ENCODE results near the gene ATP10D.
"Not testable (repeated sequence)": the region's sequence is repeated elsewhere in the genome, so short reads cannot be mapped to it uniquely, and the experiment has no call there.

ATP10D gene

DNA sequence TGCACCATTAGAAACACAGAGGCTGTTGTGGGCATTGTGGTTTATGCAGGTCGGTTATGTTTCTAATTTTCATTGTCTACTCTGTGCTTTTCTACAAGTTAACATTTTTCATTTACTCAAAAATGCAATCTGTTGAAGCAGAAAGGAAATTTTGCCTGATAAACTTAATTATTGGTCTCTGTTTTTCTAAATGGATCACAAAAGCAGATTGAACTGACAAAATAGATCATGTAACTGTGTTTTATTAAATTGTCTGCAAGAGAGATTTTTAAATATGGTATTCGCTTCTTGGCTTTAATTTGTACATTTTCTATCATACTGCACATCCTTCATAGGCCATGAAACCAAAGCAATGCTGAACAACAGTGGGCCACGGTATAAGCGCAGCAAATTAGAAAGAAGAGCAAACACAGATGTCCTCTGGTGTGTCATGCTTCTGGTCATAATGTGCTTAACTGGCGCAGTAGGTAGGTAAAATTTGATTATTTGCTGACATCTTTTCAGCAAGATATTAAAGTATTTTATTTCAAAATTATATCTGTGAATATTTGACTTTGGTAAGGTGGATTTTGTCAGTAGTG, 50.6 kb downstream of the ATP10D start:
- H3K9ac ChIP-seq (ENCODE audit: low read depth, low read length): no peak overlapping the region
- H3K4me1 ChIP-seq (ENCODE audit: insufficient read depth, low read length): peaks cover 19% of the 10 kb centered on the region; the same call in 1 of the 2 replicates
- H3K36me3 ChIP-seq (ENCODE audit: insufficient read depth, low read length): no peaks in the 10 kb centered on the region
- H3K9me3 ChIP-seq (ENCODE audit: control insufficient read depth, insufficient read depth, low read length): no peaks in the 10 kb centered on the region

DNA sequence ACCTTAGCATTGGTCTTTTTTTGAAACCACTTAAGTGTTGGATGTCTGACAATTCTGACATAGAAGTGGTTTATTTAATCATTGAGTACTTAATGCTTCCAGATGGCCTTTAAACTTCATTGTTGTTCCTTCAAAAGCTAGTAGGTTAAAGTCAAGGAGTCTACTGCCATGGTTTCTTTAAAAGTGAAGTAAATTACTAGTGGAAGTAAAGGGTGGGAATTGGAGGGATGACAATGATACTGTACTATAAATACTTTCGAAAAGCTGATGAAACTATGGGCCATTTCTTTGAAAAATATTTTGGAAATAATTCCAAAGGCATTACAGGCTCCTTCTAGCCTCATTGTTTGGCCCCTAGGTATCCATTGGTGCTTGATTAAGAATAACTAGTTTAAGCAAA, 51.9 kb downstream of the ATP10D start:
- no peaks in the 10 kb centered on the region for H3K36me3 ChIP-seq (ENCODE audit: insufficient read depth, low read length)
- H3K4me1 ChIP-seq (ENCODE audit: insufficient read depth, low read length): peaks cover 8% of the 10 kb centered on the region; the same call in 1 of the 2 replicates
- H3K9me3 ChIP-seq (ENCODE audit: control insufficient read depth, insufficient read depth, low read length): no peaks in the 10 kb centered on the region
- no peak overlapping the region for H3K9ac ChIP-seq (ENCODE audit: low read depth, low read length)

DNA sequence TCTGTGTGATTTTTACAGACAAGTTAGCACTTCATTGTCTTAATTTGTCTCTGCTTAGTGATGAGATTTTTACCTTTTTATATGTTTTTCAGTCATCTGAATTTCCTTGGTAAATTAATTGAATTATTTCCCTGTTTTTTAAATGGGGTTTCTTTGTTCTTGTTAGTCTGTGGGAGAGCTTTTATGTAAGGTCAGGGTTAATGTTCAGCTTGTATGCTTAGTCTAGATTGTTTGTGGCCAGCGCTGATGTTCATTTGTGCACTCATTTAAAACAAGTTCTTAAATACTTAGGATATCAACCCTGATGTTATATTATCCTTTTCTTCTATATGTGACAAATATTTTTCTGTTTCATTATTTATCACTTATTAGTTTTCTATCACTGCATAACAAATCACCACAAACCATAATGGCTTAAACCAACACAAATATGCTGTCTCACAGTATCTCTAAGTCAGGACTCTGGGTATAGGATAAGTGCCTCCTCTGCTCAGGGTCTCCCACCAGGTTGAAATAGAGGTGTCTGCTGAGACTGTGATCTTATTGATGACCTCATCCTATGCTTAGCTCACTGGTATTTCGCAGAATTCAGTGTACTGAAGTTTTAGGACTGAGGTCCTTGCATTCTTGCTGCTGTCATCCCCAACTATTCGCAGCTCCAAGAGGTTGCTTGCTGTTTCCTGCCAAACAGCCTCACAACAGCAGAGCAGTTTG, 53.2 kb downstream of the ATP10D start:
- 0 out of 2 replicates have a peak, but pooled peaks cover 5% of the 10 kb centered on the region for H3K4me1 ChIP-seq (ENCODE audit: insufficient read depth, low read length)
- H3K9me3 ChIP-seq (ENCODE audit: control insufficient read depth, insufficient read depth, low read length): no peaks in the 10 kb centered on the region
- H3K36me3 ChIP-seq (ENCODE audit: insufficient read depth, low read length): no peaks in the 10 kb centered on the region
- no peak overlapping the region for H3K9ac ChIP-seq (ENCODE audit: low read depth, low read length)

DNA sequence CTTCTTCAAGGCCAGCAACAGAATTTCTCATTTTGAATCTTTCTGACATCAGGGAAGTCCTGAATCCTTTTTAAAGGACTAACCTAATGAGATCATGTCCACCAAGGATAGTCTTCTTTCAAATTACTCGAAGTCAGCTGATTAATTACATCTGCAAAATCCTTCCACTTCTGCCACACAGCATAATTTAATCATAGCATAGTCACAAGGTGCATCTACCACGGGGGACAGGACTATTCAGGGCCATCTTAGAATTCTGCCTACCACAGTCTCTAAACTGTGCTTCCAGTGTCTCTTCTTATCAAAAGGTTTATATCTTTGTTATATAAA, 53.7 kb downstream of the ATP10D start:
- Histone ChIP-seq H3K9ac (ENCODE audit: low read depth, low read length) (no peak overlapping the region), H3K4me1 (ENCODE audit: insufficient read depth, low read length) (0 out of 2 replicates have a peak, but pooled peaks cover 5% of the 10 kb centered on the region), H3K36me3 (ENCODE audit: insufficient read depth, low read length) (no peaks in the 10 kb centered on the region), H3K9me3 (ENCODE audit: control insufficient read depth, insufficient read depth, low read length) (no peaks in the 10 kb centered on the region)

DNA sequence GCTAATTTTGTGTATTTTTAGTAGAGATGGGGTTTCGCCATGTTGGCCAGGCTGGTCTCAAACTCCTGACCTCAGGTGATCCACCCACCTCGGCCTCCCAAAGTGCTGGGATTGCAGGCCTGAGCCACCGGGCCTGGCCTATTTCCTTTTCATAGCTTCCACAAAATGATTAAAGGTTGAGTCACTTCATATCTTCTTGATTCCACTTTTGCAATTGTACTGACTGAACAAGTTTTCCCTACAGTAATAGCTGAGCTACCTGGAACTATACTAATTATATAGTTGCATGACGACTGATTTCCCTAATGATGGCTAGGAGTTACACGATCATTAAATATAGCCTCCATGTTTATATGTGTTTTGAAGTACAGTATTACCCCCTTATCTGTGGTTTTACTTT, 57.6 kb downstream of the ATP10D start:
- not testable (repeated sequence) for H3K9ac ChIP-seq (ENCODE audit: low read depth, low read length); H3K9me3 ChIP-seq (ENCODE audit: control insufficient read depth, insufficient read depth, low read length); H3K36me3 ChIP-seq (ENCODE audit: insufficient read depth, low read length); H3K4me1 ChIP-seq (ENCODE audit: insufficient read depth, low read length)

DNA sequence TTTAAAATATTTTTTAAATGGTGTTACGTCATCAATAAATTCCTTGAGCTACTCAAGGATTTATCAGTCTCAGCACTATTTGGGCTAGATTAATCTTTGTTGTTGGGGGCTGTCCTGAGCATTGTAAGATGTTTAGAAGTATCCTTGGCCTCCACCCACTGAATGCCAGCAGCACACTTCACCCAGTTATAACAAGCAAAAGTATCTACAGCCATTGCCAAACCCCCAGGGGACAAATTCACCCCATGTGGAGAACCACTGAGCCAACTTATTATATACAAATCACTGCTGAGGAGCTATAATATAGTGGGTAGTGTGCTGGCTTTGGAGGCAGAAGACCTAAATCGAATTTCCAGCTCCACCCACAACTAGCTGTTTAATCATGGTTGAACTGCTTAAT, 58.3 kb downstream of the ATP10D start:
- Histone ChIP-seq H3K36me3 (ENCODE audit: insufficient read depth, low read length) (no peaks in the 10 kb centered on the region), H3K9ac (ENCODE audit: low read depth, low read length) (no peak overlapping the region), H3K9me3 (ENCODE audit: control insufficient read depth, insufficient read depth, low read length) (no peaks in the 10 kb centered on the region), H3K4me1 (ENCODE audit: insufficient read depth, low read length) (0 out of 2 replicates have a peak, but pooled peaks cover 5% of the 10 kb centered on the region)

DNA sequence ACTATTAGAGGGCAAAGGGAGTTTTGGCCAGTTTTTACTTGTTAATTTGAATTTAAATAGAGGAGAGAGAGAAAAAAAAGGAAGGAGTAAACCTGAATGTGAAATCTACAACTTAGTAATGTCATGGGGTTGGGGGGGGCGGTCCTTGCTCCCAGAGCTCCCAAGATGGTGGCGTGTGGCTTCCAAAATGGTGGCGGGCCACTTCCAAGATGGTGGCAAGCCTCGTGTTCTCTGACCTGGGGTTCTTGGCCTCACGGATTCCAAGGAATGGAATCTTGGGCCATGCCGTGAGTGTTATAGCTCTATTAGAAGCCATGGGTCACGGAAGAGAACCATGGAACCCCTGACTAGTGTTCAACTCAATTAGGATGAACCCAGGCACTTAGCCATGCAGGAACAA, 65.3 kb downstream of the ATP10D start:
- H3K36me3 ChIP-seq (ENCODE audit: insufficient read depth, low read length); H3K9ac ChIP-seq (ENCODE audit: low read depth, low read length); H3K9me3 ChIP-seq (ENCODE audit: control insufficient read depth, insufficient read depth, low read length); H3K4me1 ChIP-seq (ENCODE audit: insufficient read depth, low read length): not testable (repeated sequence)

DNA sequence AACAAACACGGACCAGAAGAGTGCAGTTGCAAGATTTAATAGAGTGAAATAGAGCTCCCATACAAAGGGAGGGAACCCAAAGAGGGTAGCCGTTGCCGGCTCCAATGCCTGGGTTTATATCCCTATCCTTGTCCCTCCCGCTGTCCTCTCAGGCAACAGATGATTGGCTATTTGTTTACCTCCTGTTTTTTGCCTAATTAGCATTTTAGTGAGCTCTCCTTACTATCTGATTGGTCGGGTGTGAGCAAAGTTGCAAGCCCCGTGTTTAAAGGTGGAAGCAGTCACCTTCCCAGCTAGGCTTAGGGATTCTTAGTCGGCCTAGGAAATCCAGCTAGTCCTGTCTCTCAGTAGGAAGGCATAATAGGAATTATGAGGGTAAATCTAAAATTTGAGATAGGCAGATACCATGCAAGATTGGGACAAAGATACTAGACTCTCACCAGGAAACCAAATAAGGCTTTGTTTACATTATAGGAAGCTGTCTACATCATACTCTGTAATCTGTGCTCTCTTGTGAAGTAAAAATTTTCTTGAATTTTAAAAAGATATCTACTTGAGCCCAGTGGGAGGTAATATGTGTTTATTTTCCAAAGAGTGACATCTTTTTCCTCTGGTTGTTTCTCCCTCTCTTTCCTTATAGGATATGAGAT, 65.9 kb downstream of the ATP10D start:
- no peak overlapping the region for H3K9ac ChIP-seq (ENCODE audit: low read depth, low read length)
- H3K4me1 ChIP-seq (ENCODE audit: insufficient read depth, low read length): no peaks in the 10 kb centered on the region
- no peaks in the 10 kb centered on the region; the same call in 1 of the 2 replicates for H3K9me3 ChIP-seq (ENCODE audit: control insufficient read depth, insufficient read depth, low read length)
- H3K36me3 ChIP-seq (ENCODE audit: insufficient read depth, low read length): no peaks in the 10 kb centered on the region

DNA sequence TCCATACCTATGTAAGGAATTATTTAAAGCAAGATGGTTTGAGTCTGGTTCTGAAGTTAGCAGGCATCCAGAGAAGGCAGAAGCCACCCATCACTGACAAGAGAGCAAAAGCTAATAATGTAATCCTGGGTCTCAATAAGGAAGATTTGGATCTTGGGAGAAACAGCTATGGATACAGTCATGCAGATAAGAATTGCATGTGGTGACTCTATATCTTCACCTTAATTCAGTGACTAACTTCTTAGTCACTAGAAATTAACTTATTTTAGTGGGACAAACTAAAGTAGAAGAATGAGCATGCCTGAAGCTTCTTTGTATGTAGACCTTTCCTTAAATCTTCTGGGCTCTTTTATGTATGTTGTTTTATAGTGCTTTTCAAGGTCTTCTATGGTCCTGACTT, 66.6 kb downstream of the ATP10D start:
- H3K36me3 ChIP-seq (ENCODE audit: insufficient read depth, low read length): no peaks in the 10 kb centered on the region

DNA sequence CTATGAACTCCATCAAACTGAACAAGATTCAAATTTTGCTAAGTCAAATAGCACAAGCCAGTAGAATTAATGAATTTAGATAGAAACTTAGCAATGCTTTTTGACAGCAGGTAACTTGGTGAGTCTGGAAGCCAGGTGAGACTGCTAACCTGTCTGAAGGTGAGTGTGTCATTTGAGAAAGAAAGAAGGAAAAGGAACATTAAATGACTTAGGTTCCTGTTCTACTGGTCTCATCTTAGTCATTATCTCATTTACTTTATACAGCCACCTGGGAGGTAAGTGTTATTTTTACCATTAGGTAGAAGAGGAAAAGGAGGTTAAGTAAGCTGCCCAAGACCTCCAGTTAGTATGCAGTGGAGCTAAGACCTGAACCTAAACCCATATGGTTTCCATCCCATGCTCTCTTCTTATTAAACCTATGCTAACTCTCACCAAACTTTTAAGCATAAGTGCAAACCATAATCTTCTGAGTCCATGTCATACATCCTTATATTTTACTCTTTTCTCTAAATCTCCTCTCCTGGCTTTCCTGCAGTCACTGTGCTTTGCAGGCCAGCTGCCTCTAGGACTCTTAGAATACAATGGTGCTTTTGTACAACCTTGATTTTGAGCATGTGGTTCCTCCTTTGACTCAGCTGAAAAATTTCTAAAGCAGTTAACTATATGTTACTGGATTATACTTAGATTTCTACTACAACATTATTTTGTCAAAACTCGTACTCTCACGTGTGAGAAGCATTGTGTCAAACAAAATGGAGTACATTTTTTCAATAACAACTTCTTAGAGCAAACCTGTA, 68.5 kb downstream of the ATP10D start:
- no peaks in the 10 kb centered on the region for H3K4me1 ChIP-seq (ENCODE audit: insufficient read depth, low read length)
- no peaks in the 10 kb centered on the region for H3K36me3 ChIP-seq (ENCODE audit: insufficient read depth, low read length)
- H3K9ac ChIP-seq (ENCODE audit: low read depth, low read length): no peak overlapping the region
- no peaks in the 10 kb centered on the region; the same call in 1 of the 2 replicates for H3K9me3 ChIP-seq (ENCODE audit: control insufficient read depth, insufficient read depth, low read length)

More for the DNA sequence above, 66.6 kb downstream of the ATP10D start:
- Histone ChIP-seq H3K4me1 (ENCODE audit: insufficient read depth, low read length) (no peaks in the 10 kb centered on the region), H3K9ac (ENCODE audit: low read depth, low read length) (no peak overlapping the region), H3K9me3 (ENCODE audit: control insufficient read depth, insufficient read depth, low read length) (no peaks in the 10 kb centered on the region; the same call in 1 of the 2 replicates)

DNA sequence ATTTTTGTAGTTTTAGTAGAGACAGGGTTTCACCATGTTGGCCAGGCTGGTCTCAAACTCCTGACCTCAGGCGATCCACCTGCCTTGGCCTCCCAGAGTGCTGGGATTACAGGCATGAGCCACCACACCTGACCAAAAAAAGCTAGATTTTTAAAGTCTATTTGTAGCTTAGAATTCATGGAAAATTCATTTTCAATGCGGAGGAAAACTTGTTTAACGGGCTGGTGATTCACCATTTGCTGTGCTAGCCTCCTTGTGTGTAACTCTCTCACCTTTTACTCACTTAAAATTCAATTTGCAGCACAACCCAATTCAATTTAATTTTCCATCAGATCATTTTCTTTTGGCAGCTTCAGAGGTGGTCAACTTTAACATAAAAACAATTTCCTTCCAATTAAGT, 70.8 kb downstream of the ATP10D start:
- not testable (repeated sequence) for H3K9me3 ChIP-seq (ENCODE audit: control insufficient read depth, insufficient read depth, low read length); H3K9ac ChIP-seq (ENCODE audit: low read depth, low read length); H3K36me3 ChIP-seq (ENCODE audit: insufficient read depth, low read length); H3K4me1 ChIP-seq (ENCODE audit: insufficient read depth, low read length)

DNA sequence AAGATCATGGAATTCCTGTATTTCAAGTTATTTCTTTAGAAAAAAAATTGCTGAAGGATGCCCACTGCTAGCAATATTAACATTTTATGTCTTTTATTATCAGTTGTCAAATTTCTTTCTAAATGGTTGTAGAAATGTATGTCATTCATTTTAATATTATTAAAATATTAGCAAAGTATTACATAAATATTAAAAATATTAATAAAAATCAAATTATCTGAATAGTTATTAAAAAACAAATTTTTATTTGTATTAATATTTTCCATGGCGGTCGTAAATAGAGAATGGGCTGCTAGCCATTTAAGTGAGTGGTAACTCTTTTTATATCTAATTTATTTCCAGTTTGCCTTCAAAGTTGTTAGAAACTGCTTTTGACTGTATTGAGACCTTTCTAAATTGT, 72.2 kb downstream of the ATP10D start:
- no peaks in the 10 kb centered on the region for H3K9me3 ChIP-seq (ENCODE audit: control insufficient read depth, insufficient read depth, low read length)
- no peak overlapping the region for H3K9ac ChIP-seq (ENCODE audit: low read depth, low read length)
- no peaks in the 10 kb centered on the region for H3K4me1 ChIP-seq (ENCODE audit: insufficient read depth, low read length)
- no peaks in the 10 kb centered on the region for H3K36me3 ChIP-seq (ENCODE audit: insufficient read depth, low read length)

DNA sequence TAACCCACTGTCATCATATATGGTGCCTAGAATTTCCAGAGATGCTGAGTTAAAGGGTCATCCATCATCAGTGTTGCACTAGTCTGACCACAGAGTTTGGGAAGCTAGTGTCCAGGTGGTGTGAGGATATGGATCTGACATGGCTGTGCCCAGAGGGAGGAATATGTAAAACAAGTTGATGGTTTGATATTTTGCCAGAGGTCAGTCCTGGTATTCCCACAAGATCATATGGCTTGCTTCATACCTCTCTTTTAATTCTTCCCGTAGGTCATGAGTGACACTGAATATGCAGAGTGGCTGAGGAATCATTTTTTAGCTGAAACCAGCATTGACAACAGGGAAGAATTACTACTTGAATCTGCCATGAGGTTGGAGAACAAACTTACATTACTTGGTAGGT, 75.6 kb downstream of the ATP10D start:
- no peaks in the 10 kb centered on the region for H3K9me3 ChIP-seq (ENCODE audit: control insufficient read depth, insufficient read depth, low read length)

DNA sequence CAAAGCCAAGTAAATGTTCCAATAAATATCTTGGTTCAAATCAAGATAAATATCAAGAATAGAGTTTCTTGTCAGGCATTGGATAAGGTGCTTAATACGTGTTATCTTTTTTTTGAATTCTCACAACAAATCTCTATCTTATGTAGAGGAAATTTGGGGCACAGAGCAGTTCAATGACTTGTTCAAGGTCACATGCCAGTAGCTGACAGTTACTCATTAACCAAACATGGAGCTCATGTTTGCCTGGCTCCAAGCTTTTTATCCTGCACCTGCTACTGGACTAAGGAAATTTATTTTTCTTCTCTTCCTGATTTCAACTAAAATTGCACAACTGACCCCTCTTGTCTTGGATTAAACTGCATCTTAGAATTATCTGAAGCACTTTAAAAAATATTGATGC, 76.3 kb downstream of the ATP10D start:
- Histone ChIP-seq H3K4me1 (ENCODE audit: insufficient read depth, low read length) (no peaks in the 10 kb centered on the region), H3K9me3 (ENCODE audit: control insufficient read depth, insufficient read depth, low read length) (no peaks in the 10 kb centered on the region), H3K9ac (ENCODE audit: low read depth, low read length) (no peak overlapping the region), H3K36me3 (ENCODE audit: insufficient read depth, low read length) (no peaks in the 10 kb centered on the region)

More for the DNA sequence above, 75.6 kb downstream of the ATP10D start:
- H3K9ac ChIP-seq (ENCODE audit: low read depth, low read length): no peak overlapping the region
- no peaks in the 10 kb centered on the region for H3K4me1 ChIP-seq (ENCODE audit: insufficient read depth, low read length)
- H3K36me3 ChIP-seq (ENCODE audit: insufficient read depth, low read length): no peaks in the 10 kb centered on the region

All from ES-I3 (cell line).